H9 (cell line): ENCODE measurements around the gene KLF6. TPM values are rescaled to one million over a fixed set of nuclear protein-coding genes. Genes with fewer than 3 reads are reported as not detected.
A peak's percentile ranks its signal among the peaks of the same experiment; 100 is the strongest.

Experiments used
- DNase-seq: peaks from one replicate; pipeline ENCODE4 v3.0.0-alpha.2; 2017
- H2AFZ ChIP-seq: one replicate; pipeline ENCODE4 v1.6.1; 2013; ENCODE audit warnings: mild to moderate bottlenecking, low read length, control low read depth, moderate library complexity
- H2AK5ac ChIP-seq: 2 replicates; pipeline ENCODE4 v1.6.1; 2013; ENCODE audit warnings: low read length, control low read depth, mixed read lengths; ENCODE audit not compliant: insufficient read length
- H2BK120ac ChIP-seq: one replicate; pipeline ENCODE4 v1.6.1; 2013; ENCODE audit warnings: low read depth, mild to moderate bottlenecking, low read length, control low read depth, inconsistent platforms; ENCODE audit not compliant: poor library complexity, severe bottlenecking
- H2BK12ac ChIP-seq: 2 replicates; pipeline ENCODE4 v1.6.1; 2013; ENCODE audit warnings: low read length, control low read depth, mixed read lengths, low read depth; ENCODE audit not compliant: insufficient read length
- H2BK15ac ChIP-seq: 2 replicates; pipeline ENCODE4 v1.6.1; 2013; ENCODE audit warnings: low read depth, low read length, control low read depth
- H2BK20ac ChIP-seq: one replicate; pipeline ENCODE4 v1.6.1; 2013; ENCODE audit warnings: low read depth, mild to moderate bottlenecking, low read length, control low read depth, inconsistent platforms; ENCODE audit not compliant: poor library complexity, severe bottlenecking
- H2BK5ac ChIP-seq: 2 replicates; pipeline ENCODE4 v1.6.1; 2013; ENCODE audit warnings: low read length, control low read depth, mixed read lengths; ENCODE audit not compliant: insufficient read length
- H3K14ac ChIP-seq: 2 replicates; pipeline ENCODE4 v1.6.1; 2013; ENCODE audit warnings: low read length, control low read depth; ENCODE audit not compliant: insufficient read depth
- H3K18ac ChIP-seq: 2 replicates; pipeline ENCODE4 v1.6.1; 2013; ENCODE audit warnings: low read depth, mild to moderate bottlenecking, mixed read lengths, low read length, control low read depth; ENCODE audit not compliant: insufficient read length
- H3K23ac ChIP-seq: 2 replicates; pipeline ENCODE4 v1.6.1; 2013; ENCODE audit warnings: low read length, control low read depth, mixed read lengths, low read depth; ENCODE audit not compliant: insufficient read length
- H3K23me2 ChIP-seq: 2 replicates; pipeline ENCODE4 v1.6.1; 2013; ENCODE audit warnings: low read depth, mild to moderate bottlenecking, mixed read lengths, low read length, control low read depth; ENCODE audit not compliant: insufficient read length, poor library complexity, severe bottlenecking
- H3K27ac ChIP-seq: 2 replicates; pipeline ENCODE4 v1.5.1; 2013; ENCODE audit warnings: low read length, control low read depth, mixed read lengths, low read depth; ENCODE audit not compliant: insufficient read length
- H3K27me3 ChIP-seq: 2 replicates; pipeline ENCODE4 v1.6.1; 2013; ENCODE audit warnings: low read length, control low read depth, inconsistent platforms; ENCODE audit not compliant: insufficient read depth
- H3K4ac ChIP-seq: 2 replicates; pipeline ENCODE4 v1.6.1; 2013; ENCODE audit warnings: low read depth, mild to moderate bottlenecking, control low read depth, inconsistent platforms, low read length, moderate library complexity
- H3K4me1 ChIP-seq: 2 replicates; pipeline ENCODE4 v1.6.1; 2013; ENCODE audit warnings: low read length, control low read depth, inconsistent platforms; ENCODE audit not compliant: insufficient read depth
- H3K4me2 ChIP-seq: 2 replicates; pipeline ENCODE4 v1.6.1; 2013; ENCODE audit warnings: low read length, control low read depth, mixed read lengths; ENCODE audit not compliant: insufficient read length, insufficient read depth
- H3K56ac ChIP-seq: 2 replicates; pipeline ENCODE4 v1.6.1; 2013; ENCODE audit warnings: low read depth, mild to moderate bottlenecking, mixed read lengths, low read length, control low read depth; ENCODE audit not compliant: insufficient read length
- H3K79me1 ChIP-seq: 2 replicates; pipeline ENCODE4 v1.6.1; 2013; ENCODE audit warnings: low read depth, mild to moderate bottlenecking, moderate library complexity, low read length, control low read depth, inconsistent platforms; ENCODE audit not compliant: insufficient read depth, poor library complexity, severe bottlenecking
- H3K79me2 ChIP-seq: 2 replicates; pipeline ENCODE4 v1.6.1; 2013; ENCODE audit warnings: low read length, control low read depth, inconsistent platforms; ENCODE audit not compliant: insufficient read depth
- H3K9ac ChIP-seq: 2 replicates; pipeline ENCODE4 v1.6.1; 2013; ENCODE audit warnings: low read length, control low read depth, mixed read lengths; ENCODE audit not compliant: insufficient read length; ENCODE audit errors: extremely low read depth
- H3K9me3 ChIP-seq: one replicate; pipeline ENCODE4 v1.6.1; 2013; ENCODE audit warnings: low read depth, low read length, inconsistent platforms; ENCODE audit not compliant: control insufficient read depth
- H3T11ph ChIP-seq: one replicate; pipeline ENCODE4 v1.6.1; 2013; ENCODE audit warnings: mild to moderate bottlenecking, low read length, control low read depth, inconsistent platforms
- H4K20me1 ChIP-seq: one replicate; pipeline ENCODE4 v1.6.1; 2013; ENCODE audit not compliant: control insufficient read depth, insufficient read length, insufficient read depth
- H4K5ac ChIP-seq: 2 replicates; pipeline ENCODE4 v1.6.1; 2013; ENCODE audit warnings: low read depth, mild to moderate bottlenecking, mixed read lengths, low read length, control low read depth; ENCODE audit not compliant: insufficient read length
- H4K8ac ChIP-seq: replicated peaks from 2 replicates; pipeline ENCODE4 v1.6.1; 2013; ENCODE audit warnings: low read length, control low read depth, mixed read lengths, low read depth; ENCODE audit not compliant: insufficient read length
- H4K91ac ChIP-seq: 2 replicates; pipeline ENCODE4 v1.6.1; 2013; ENCODE audit warnings: low read depth, mild to moderate bottlenecking, moderate library complexity, mixed read lengths, low read length, control low read depth; ENCODE audit not compliant: insufficient read length
- H3K27ac Mint-ChIP-seq, 3 experiments: 2 replicates in 2 of 3; 3 replicates in 1 of 3; pipeline ENCODE4 v1.8.0; 2020 to 2021; ENCODE audit warnings: mixed read lengths in 3 of 3, mild to moderate bottlenecking in 1 of 3, moderate library complexity in 1 of 3
- H3K27me3 Mint-ChIP-seq: 2 replicates; pipeline ENCODE4 v1.8.0; 2021; ENCODE audit warnings: low read depth, mild to moderate bottlenecking, moderate library complexity, mixed read lengths
- H3K36me3 Mint-ChIP-seq, 3 experiments: 2 replicates in 2 of 3; 3 replicates in 1 of 3; pipeline ENCODE4 v1.8.0; 2020 to 2021; ENCODE audit warnings: low read depth in 3 of 3, mixed read lengths in 3 of 3; ENCODE audit not compliant: insufficient read depth in 1 of 3
- H3K4me1 Mint-ChIP-seq, 2 experiments: 2 replicates each; pipeline ENCODE4 v1.8.0; 2020; ENCODE audit warnings: mixed read lengths in 2 of 2
- H3K4me3 Mint-ChIP-seq, 2 experiments: 2 replicates in 1 of 2; 3 replicates in 1 of 2; pipeline ENCODE4 v1.8.0; 2020 to 2021; ENCODE audit warnings: mild to moderate bottlenecking in 2 of 2, mixed read lengths in 2 of 2, moderate library complexity in 1 of 2
- H3K9me3 Mint-ChIP-seq, 2 experiments: 2 replicates in 1 of 2; 3 replicates in 1 of 2; pipeline ENCODE4 v1.8.0; 2020; ENCODE audit warnings: mild to moderate bottlenecking in 2 of 2, mixed read lengths in 2 of 2, moderate library complexity in 1 of 2
- WGBS: extraction: QIAGEN DNeasy Blood & Tissue Kit; methylation state at CpG from one replicate; pipeline ENCODE4 v1.1.7; 2013; ENCODE audit warnings: missing lambda C conversion rate, low lambda C conversion rate, mixed read lengths; ENCODE audit not compliant: insufficient read length; ENCODE audit errors: extremely low coverage; 5-methylcytosine and 5-hydroxymethylcytosine counted together
- total RNA-seq: library from RNA; stranded (reverse); gene quantifications from 2 replicates; pipeline ENCODE4 v1.2.1, GENCODE V29; 2021
- TF ChIP-seq, protein P1 (sequence below): fragments of 200-600 bp; sonication (generic); conservative IDR thresholded peaks from 3 replicates; pipeline ENCODE4 v1.8.0; 2021; ENCODE audit warnings: antibody characterized with exemption, mild to moderate bottlenecking

KLF6 gene
- total RNA-seq, 1 experiment from 2014 or later = 19.3 TPM

DNA sequence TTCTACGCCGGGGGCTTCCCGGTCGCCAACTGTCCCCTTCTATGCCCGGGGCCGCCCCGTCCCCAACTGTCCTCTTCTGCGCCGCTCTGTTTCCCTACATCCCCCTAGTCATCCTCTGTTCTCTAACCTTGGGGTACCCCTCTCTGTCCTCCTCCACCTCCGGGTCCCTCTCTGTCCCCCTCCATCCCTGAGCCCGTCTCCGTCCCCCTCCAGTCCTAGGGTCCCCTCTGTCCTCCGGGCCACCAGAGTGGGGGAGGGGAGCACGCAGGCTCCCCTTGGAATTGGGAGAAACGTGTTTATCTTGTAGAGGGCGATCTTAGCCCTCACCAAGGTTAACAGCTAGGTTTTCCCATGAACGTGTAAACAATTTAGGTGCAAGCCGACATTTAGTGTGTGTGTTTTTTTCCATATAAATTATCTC lies 852 bp upstream of the KLF6 start:
- no peak overlapping the region for H2BK20ac ChIP-seq
- no peak overlapping the region for H3K56ac ChIP-seq
- no peak overlapping the region for H2AFZ ChIP-seq
- H4K91ac ChIP-seq = peak overlapping the region; percentile 21
- H3K9me3 ChIP-seq = no peaks in the 10 kb centered on the region
- peak overlapping the region; percentile 7 for H4K5ac ChIP-seq
- peaks cover 2% of the 10 kb centered on the region for H3K79me1 ChIP-seq
- peak overlapping the region; percentile 90 for H2BK120ac ChIP-seq
- H3K4ac ChIP-seq = peak overlapping the region; percentile 90; the same call in 1 of the 2 replicates
- no peak overlapping the region for H2AK5ac ChIP-seq
- H3K9ac ChIP-seq = peak overlapping the region; percentile 59
- H2BK12ac ChIP-seq = no peak overlapping the region
- peaks cover 8% of the 10 kb centered on the region; the same call in 1 of the 2 replicates for H3K4me1 ChIP-seq
- Mint-ChIP-seq H3K4me1 (peaks cover 40 to 45% of the 10 kb centered on the region in 2 experiments), H3K27ac (peak overlapping the region; percentile 98 to 99 (median 99)), H3K4me3 (peak overlapping the region; percentile 88 to 95), H3K36me3 (peaks cover 12 to 33% (median 32%) of the 10 kb centered on the region in 3 experiments), H3K9me3 (peaks cover 5 to 8% of the 10 kb centered on the region in 2 experiments; a peak in 4 of 5 replicates), H3K27me3 (peaks cover 4% of the 10 kb centered on the region)
- peak overlapping the region; percentile 72 for H3K4me2 ChIP-seq
- peak overlapping the region; percentile 74; the same call in 1 of the 2 replicates for H3K14ac ChIP-seq
- TF ChIP-seq, protein P1, sequence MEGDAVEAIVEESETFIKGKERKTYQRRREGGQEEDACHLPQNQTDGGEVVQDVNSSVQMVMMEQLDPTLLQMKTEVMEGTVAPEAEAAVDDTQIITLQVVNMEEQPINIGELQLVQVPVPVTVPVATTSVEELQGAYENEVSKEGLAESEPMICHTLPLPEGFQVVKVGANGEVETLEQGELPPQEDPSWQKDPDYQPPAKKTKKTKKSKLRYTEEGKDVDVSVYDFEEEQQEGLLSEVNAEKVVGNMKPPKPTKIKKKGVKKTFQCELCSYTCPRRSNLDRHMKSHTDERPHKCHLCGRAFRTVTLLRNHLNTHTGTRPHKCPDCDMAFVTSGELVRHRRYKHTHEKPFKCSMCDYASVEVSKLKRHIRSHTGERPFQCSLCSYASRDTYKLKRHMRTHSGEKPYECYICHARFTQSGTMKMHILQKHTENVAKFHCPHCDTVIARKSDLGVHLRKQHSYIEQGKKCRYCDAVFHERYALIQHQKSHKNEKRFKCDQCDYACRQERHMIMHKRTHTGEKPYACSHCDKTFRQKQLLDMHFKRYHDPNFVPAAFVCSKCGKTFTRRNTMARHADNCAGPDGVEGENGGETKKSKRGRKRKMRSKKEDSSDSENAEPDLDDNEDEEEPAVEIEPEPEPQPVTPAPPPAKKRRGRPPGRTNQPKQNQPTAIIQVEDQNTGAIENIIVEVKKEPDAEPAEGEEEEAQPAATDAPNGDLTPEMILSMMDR = no peak
- H3T11ph ChIP-seq = no peak overlapping the region
- WGBS = no CpG with 5 or more reads among the region's 18 CpGs
- H3K79me2 ChIP-seq = peaks cover 27% of the 10 kb centered on the region; the same call in 1 of the 2 replicates
- peak overlapping the region; percentile 78 for H3K18ac ChIP-seq
- H3K23ac ChIP-seq = no peak overlapping the region
- DNase-seq = peak; percentile 48
- no peak overlapping the region for H2BK5ac ChIP-seq
- no peak overlapping the region for H2BK15ac ChIP-seq
- peaks cover 3% of the 10 kb centered on the region for H4K20me1 ChIP-seq
- H3K27ac ChIP-seq = no peak overlapping the region
- H4K8ac ChIP-seq = no peak overlapping the region
- no peaks in the 10 kb centered on the region for H3K27me3 ChIP-seq
- H3K23me2 ChIP-seq = peaks cover 22% of the 10 kb centered on the region
